A673 (cell line): ENCODE results near the gene RTN4RL1.

Experiments
- EZH2 ChIP-seq: fragments of 200-600 bp; sonication (generic); IDR thresholded peaks from 2 replicates; pipeline ENCODE4 v1.6.1; 2017; ENCODE audit warnings: borderline replicate concordance, low read depth, mild to moderate bottlenecking, mixed read lengths, antibody characterized with exemption, low read length; ENCODE audit not compliant: poor library complexity, severe bottlenecking
- TF ChIP-seq, protein P1 (sequence below): fragments of 300-800, 200-600 bp; sonication (generic); conservative IDR thresholded peaks from 2 replicates; pipeline ENCODE4 v1.5.1; 2017; ENCODE audit warnings: low read depth, mild to moderate bottlenecking, antibody characterized with exemption, low read length, moderate library complexity, mixed read lengths

DNA sequence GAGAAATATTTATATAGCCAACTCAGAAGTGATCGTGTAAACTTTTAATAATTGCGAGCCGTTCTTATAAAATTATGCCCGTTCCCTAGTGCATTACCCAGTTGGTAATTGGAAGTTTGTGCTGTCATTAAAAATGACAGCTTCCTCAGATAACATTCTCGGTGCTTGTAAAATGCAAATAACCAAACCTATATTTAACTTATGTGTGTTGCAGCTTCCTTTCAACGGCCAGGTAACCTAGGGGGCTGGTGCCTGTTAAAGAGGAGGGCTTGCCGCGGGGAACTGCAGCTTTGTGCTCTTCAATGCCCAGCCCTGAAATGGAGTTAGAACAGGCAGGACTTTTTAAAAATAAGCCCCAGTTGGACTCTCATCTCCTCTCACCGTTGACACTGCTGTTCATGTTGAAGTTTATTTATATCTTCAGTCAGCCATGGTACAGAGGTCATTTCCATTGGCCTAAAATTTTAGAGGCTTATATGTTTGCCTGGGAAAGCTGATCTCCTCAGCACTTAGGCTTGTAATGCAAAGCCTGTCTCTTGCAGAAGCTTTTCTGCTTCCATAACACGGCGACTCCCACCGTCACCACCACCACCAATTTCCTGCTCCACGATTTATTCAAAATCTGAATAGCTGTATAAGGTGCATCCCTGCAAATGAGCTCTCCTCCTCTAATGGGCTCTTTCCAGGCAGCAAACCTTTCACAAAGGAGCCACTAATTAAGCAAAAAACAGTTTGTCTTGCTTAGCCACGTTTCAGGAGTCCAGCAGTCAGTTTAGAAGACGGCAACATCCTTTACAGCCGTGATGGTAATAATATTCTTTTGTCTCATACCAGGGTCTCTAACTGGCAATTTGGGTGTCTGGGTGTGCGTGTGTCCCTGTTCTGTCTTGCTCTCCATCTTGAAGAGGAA is 120.6 kb downstream of the RTN4RL1 start:
- TF ChIP-seq, protein P1, sequence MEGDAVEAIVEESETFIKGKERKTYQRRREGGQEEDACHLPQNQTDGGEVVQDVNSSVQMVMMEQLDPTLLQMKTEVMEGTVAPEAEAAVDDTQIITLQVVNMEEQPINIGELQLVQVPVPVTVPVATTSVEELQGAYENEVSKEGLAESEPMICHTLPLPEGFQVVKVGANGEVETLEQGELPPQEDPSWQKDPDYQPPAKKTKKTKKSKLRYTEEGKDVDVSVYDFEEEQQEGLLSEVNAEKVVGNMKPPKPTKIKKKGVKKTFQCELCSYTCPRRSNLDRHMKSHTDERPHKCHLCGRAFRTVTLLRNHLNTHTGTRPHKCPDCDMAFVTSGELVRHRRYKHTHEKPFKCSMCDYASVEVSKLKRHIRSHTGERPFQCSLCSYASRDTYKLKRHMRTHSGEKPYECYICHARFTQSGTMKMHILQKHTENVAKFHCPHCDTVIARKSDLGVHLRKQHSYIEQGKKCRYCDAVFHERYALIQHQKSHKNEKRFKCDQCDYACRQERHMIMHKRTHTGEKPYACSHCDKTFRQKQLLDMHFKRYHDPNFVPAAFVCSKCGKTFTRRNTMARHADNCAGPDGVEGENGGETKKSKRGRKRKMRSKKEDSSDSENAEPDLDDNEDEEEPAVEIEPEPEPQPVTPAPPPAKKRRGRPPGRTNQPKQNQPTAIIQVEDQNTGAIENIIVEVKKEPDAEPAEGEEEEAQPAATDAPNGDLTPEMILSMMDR, result no peak
- no peak for TF ChIP-seq EZH2
